NCI-H748 treated with DMSO at 0.1 percent for 48 hours (cell line): ENCODE measurements around the gene VAC14.
"Not testable (repeated sequence)": the region's sequence is repeated elsewhere in the genome, so short reads cannot be mapped to it uniquely, and the experiment has no call there.

Experiments
- DNase-seq: peaks from one replicate; lab custom pipeline; 2025; lab: John Stamatoyannopoulos, UW

Gene VAC14

GRCh38 chr16:70644763-70645597, 156.0 kb downstream of the VAC14 start:
- DNase-seq = no peak

- DNase-seq = not testable (repeated sequence)
These were observed 157.7 kb downstream of the VAC14 start for GRCh38 chr16:70643264-70643663.

GRCh38 chr16:70642633-70643032, 158.3 kb downstream of the VAC14 start:
- DNase-seq = no peak

- DNase-seq = no peak
These were observed 161.9 kb downstream of the VAC14 start for GRCh38 chr16:70638814-70639792.
